A549 (cell line): ENCODE data around the gene FRS2. TPM values are rescaled to one million over a fixed set of nuclear protein-coding genes. Genes with fewer than 3 reads are reported as not detected.

Experiments used
- ATOH8 ChIP-seq: fragments of 250-450 bp; sonication (Bioruptor Pico); IDR thresholded peaks from 2 replicates; pipeline ENCODE4 v1.5.0; 2020; ENCODE audit warnings: low read depth, mild to moderate bottlenecking, moderate library complexity
- BCL3 ChIP-seq: fragments of >200 bp; sonication (Bioruptor Twin); formaldehyde crosslinking; IDR thresholded peaks from 3 replicates; pipeline ENCODE4 v1.6.1; 2016
- CBX2 ChIP-seq: fragments of 200-600 bp; sonication (generic); IDR thresholded peaks from 2 replicates; pipeline ENCODE4 v1.6.1; 2016; ENCODE audit warnings: low read depth, mild to moderate bottlenecking, borderline replicate concordance
- CBX8 ChIP-seq: fragments of 200-600 bp; sonication (generic); IDR thresholded peaks from 2 replicates; pipeline ENCODE4 v1.6.1; 2016
- CHD2 ChIP-seq: fragments of 150-350 bp; IDR thresholded peaks from 2 replicates; pipeline ENCODE4 v1.6.1; 2014; ENCODE audit warnings: low read length; ENCODE audit not compliant: partially characterized antibody
- CTCF ChIP-seq: fragments of >200 bp; sonication (Bioruptor Twin); formaldehyde crosslinking; IDR thresholded peaks from 3 replicates; pipeline ENCODE4 v1.5.1; 2016
- EHF ChIP-seq: fragments of 250-450 bp; sonication (Bioruptor Pico); IDR thresholded peaks from 2 replicates; pipeline ENCODE4 v1.5.0; 2020; ENCODE audit warnings: mild to moderate bottlenecking
- EHMT2 ChIP-seq: fragments of 200-600 bp; sonication (generic); IDR thresholded peaks from 2 replicates; pipeline ENCODE4 v1.6.1; 2016; ENCODE audit warnings: antibody characterized with exemption, low read depth, mild to moderate bottlenecking, moderate library complexity
- EP300 ChIP-seq, 2 experiments: fragments of >200 bp; sonication (Bioruptor Twin); formaldehyde crosslinking; IDR thresholded peaks; 2 replicates in 1 of 2; 3 replicates in 1 of 2; pipeline ENCODE4 v1.6.1; 2016 to 2017
- ESRRA ChIP-seq: fragments of 150-350 bp; IDR thresholded peaks from 2 replicates; pipeline ENCODE4 v1.6.1; 2014; ENCODE audit warnings: mild to moderate bottlenecking, low read length, borderline replicate concordance
- FOSB ChIP-seq: fragments of 250-450 bp; sonication (Bioruptor Pico); IDR thresholded peaks from 2 replicates; pipeline ENCODE4 v1.5.0; 2020; ENCODE audit warnings: mild to moderate bottlenecking, moderate library complexity
- FOSL2 ChIP-seq, 2 experiments: fragments of 450-650 bp in 1 of 2; fragments of >200 bp in 1 of 2; sonication (Bioruptor Twin) in 1 of 2; formaldehyde crosslinking; IDR thresholded peaks; 2 replicates each; pipeline versions ENCODE4 v1.5.0 to v1.6.1; 2016 to 2020; ENCODE audit warnings: mild to moderate bottlenecking in 1 of 2, moderate library complexity in 1 of 2
- HDAC2 ChIP-seq: fragments of 200-600 bp; sonication (generic); IDR thresholded peaks from 2 replicates; pipeline ENCODE4 v1.6.1; 2016
- HEYL ChIP-seq: fragments of 250-450 bp; sonication (Bioruptor Pico); IDR thresholded peaks from 2 replicates; pipeline ENCODE4 v1.8.0; 2021; ENCODE audit warnings: mild to moderate bottlenecking, moderate library complexity
- HOXB13 ChIP-seq: fragments of 250-450 bp; sonication (Bioruptor Pico); IDR thresholded peaks from 2 replicates; pipeline ENCODE4 v1.5.0; 2020; ENCODE audit warnings: low read depth, mild to moderate bottlenecking, moderate library complexity
- HOXB5 ChIP-seq: fragments of 250-450 bp; sonication (Bioruptor Pico); IDR thresholded peaks from 2 replicates; pipeline ENCODE4 v1.5.0; 2020; ENCODE audit warnings: mild to moderate bottlenecking, moderate library complexity
- JUN ChIP-seq, 2 experiments: fragments of >200 bp; sonication (Bioruptor Twin); formaldehyde crosslinking; IDR thresholded peaks; 2 replicates in 1 of 2; 3 replicates in 1 of 2; pipeline ENCODE4 v1.6.1; 2016 to 2017
- JUNB ChIP-seq: fragments of >200 bp; sonication (Bioruptor Twin); formaldehyde crosslinking; IDR thresholded peaks from 2 replicates; pipeline ENCODE4 v1.6.1; 2016
- MAFK ChIP-seq: fragments of 450-650 bp; IDR thresholded peaks from 2 replicates; pipeline ENCODE4 v1.6.1; 2014; ENCODE audit not compliant: partially characterized antibody
- MAX ChIP-seq: IDR thresholded peaks from 2 replicates; pipeline ENCODE4 v1.6.1; 2012
- MAZ ChIP-seq: fragments of 150-350 bp; IDR thresholded peaks from 2 replicates; pipeline ENCODE4 v1.6.1; 2014; ENCODE audit warnings: antibody characterized with exemption, low read depth, low read length, borderline replicate concordance
- NR3C1 ChIP-seq: fragments of >200 bp; sonication (Bioruptor Twin); formaldehyde crosslinking; IDR thresholded peaks from 3 replicates; pipeline ENCODE4 v1.6.1; 2017
- PBX3 ChIP-seq: IDR thresholded peaks from 2 replicates; pipeline ENCODE4 v1.6.1; 2012
- RARB ChIP-seq: fragments of 250-450 bp; sonication (Bioruptor Pico); IDR thresholded peaks from 2 replicates; pipeline ENCODE4 v1.8.0; 2021; ENCODE audit warnings: mild to moderate bottlenecking, moderate library complexity
- REST ChIP-seq: fragments of 200-600 bp; sonication (generic); IDR thresholded peaks from 2 replicates; pipeline ENCODE4 v1.6.1; 2016; ENCODE audit warnings: antibody characterized with exemption, mild to moderate bottlenecking, moderate library complexity
- SMC3 ChIP-seq: fragments of >200 bp; sonication (Bioruptor Twin); formaldehyde crosslinking; IDR thresholded peaks from 3 replicates; pipeline ENCODE4 v1.6.1; 2018; ENCODE audit warnings: inconsistent platforms
- TFCP2L1 ChIP-seq: fragments of 250-450 bp; sonication (Bioruptor Pico); IDR thresholded peaks from 2 replicates; pipeline ENCODE4 v1.5.0; 2021; ENCODE audit warnings: mild to moderate bottlenecking
- USF2 ChIP-seq: fragments of 450-650 bp; IDR thresholded peaks from 2 replicates; pipeline ENCODE4 v1.6.1; 2014; ENCODE audit warnings: antibody characterized with exemption
- ZC3H11A ChIP-seq: fragments of 450-650 bp; IDR thresholded peaks from 2 replicates; pipeline ENCODE4 v1.6.1; 2014; ENCODE audit warnings: antibody characterized with exemption, mild to moderate bottlenecking
- ZFP36 ChIP-seq: fragments of 450-650 bp; IDR thresholded peaks from 2 replicates; pipeline ENCODE4 v1.6.1; 2014; ENCODE audit warnings: borderline replicate concordance; ENCODE audit not compliant: partially characterized antibody
- ZSCAN20 ChIP-seq: fragments of 250-450 bp; sonication (Bioruptor Pico); IDR thresholded peaks from 2 replicates; pipeline ENCODE4 v1.8.0; 2022; ENCODE audit warnings: mild to moderate bottlenecking, moderate library complexity
- polyA plus RNA-seq, 4 experiments: library from polyadenylated mRNA; depleted of rRNA in 3 of 4; stranded (reverse); fragments of >200 nt; fragmentation: RNase III in 1 of 4; extraction: RNeasy Plus Mini Kit Qiagen cat#74134 plus additional on column Dnase treatment in 1 of 4; gene quantifications; 2 replicates in 3 of 4; 3 replicates in 1 of 4; pipeline ENCODE4 v1.2.3, GENCODE V29; 2011 to 2017

Gene FRS2
- polyA plus RNA-seq, 2 of the 4 experiments (the other 2 are of a cell fraction), result 14.9 to 28.6 TPM

GRCh38 chr12:69585189-69586062 lies 115.2 kb downstream of the FRS2 start, which contains the start of gene CCT2 (continued):
- no peak; the same call in 1 of the 3 replicates for TF ChIP-seq SMC3
- TF ChIP-seq JUN (IDR thresholded peaks at IDR 0.05), result peak; percentile 93 to 97
- TF ChIP-seq ZFP36, result no peak
- no peak for TF ChIP-seq CTCF
- no peak for TF ChIP-seq FOSL2 (IDR thresholded peaks at IDR 0.05)
- TF ChIP-seq FOSL2 (CRISPR knock-in tag; IDR thresholded peaks at IDR 0.05), result 0 out of 2 replicates have a peak, but pooled peaks have one; percentile 18
- TF ChIP-seq MAZ, result no peak
- peak; percentile 95; the same call in 2 of the 3 replicates for TF ChIP-seq BCL3
- TF ChIP-seq RARB (CRISPR knock-in tag), result no peak
- no peak for TF ChIP-seq ESRRA
- no peak for TF ChIP-seq MAFK
- TF ChIP-seq USF2, result 0 out of 2 replicates have a peak, but pooled peaks have one; percentile 5
- TF ChIP-seq CBX2, result no peak
- no peak for TF ChIP-seq CHD2
- no peak for TF ChIP-seq EHMT2
- no peak for TF ChIP-seq HEYL
- no peak for TF ChIP-seq ZSCAN20
- peak; percentile 99 for TF ChIP-seq MAX
- TF ChIP-seq EHF, result 0 out of 2 replicates have a peak, but pooled peaks have one; percentile 57
- TF ChIP-seq HOXB13 (CRISPR knock-in tag), result 0 out of 2 replicates have a peak, but pooled peaks have one; percentile 52
- TF ChIP-seq ZC3H11A, result no peak
- TF ChIP-seq ATOH8 (CRISPR knock-in tag), result no peak
- TF ChIP-seq NR3C1, result no peak
- TF ChIP-seq PBX3, result no peak
- no peak for TF ChIP-seq TFCP2L1 (CRISPR knock-in tag)
- TF ChIP-seq HOXB5 (CRISPR knock-in tag), result 0 out of 2 replicates have a peak, but pooled peaks have one; percentile 51
- peak; percentile 10; the same call in 1 of the 2 replicates for TF ChIP-seq REST
- TF ChIP-seq JUNB, result no peak
- TF ChIP-seq EP300 (IDR thresholded peaks at IDR 0.05), result no peak
- TF ChIP-seq FOSB (CRISPR knock-in tag), result peak; percentile 70; the same call in 1 of the 2 replicates
- no peak for TF ChIP-seq HDAC2
- TF ChIP-seq CBX8, result no peak
